ENCODE results near the gene CPED1. TPM values are rescaled to one million over a fixed set of nuclear protein-coding genes. Genes with fewer than 3 reads are reported as not detected.

The CPED1 gene
- total RNA-seq, 1 donor from 2014 or later, result not detected

DNA sequence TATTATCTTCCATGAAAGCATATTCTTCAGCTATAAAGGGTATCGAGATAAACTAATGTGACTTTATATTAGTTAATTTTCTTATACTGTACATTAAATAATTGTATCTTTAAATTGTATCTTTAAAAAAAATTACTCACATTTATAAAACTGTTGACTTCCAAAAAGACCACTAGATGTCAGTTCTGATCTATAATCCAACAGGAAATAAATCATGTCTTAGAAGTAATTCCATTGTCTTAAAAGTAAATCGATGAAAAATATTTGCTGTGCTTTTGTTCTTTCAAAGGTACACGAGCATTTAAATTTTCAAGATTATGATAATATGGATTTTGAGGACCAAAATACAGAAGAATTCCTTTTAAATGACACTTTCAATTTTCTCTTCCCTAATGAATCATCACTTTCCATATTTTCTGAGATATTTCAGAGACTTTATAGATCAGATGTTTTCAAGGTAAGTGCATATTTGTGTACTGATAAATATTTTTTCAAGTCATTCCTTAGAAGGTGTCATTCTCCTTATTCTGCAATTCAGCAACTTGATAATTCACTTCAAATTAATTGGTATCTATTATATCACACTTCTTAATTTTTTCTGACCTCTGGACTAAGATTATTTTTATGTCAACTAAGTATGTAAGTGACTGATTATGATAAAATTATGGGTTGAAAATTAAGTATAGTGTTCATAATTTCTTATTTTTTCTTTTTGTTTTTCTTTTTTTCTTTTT, 138.5 kb downstream of the CPED1 start:
- no peak overlapping the region for H2AFZ ChIP-seq (replicated peaks)
- H3K4me1 ChIP-seq, result no peaks in the 10 kb centered on the region
- no peak overlapping the region for H3K27ac Mint-ChIP-seq
- no peak overlapping the region for H3K9ac ChIP-seq
- H3K9me3 Mint-ChIP-seq, result no peaks in the 10 kb centered on the region
- no peak overlapping the region for H3K27ac ChIP-seq
- no peak overlapping the region for H3K4me3 ChIP-seq
- H3F3A ChIP-seq (ENCODE audit: low read depth), result no peaks in the 10 kb centered on the region
- H3K4me3 Mint-ChIP-seq, result no peak overlapping the region
- no peak overlapping the region for H3K4me2 ChIP-seq
- H4K20me1 ChIP-seq (ENCODE audit: low read depth), result no peaks in the 10 kb centered on the region
- H3K36me3 Mint-ChIP-seq, result no peaks in the 10 kb centered on the region
- no peaks in the 10 kb centered on the region for H3K79me2 ChIP-seq (ENCODE audit: low read depth)
- no peaks in the 10 kb centered on the region for H3K9me3 ChIP-seq (ENCODE audit: low read depth)
- no peaks in the 10 kb centered on the region for H3K27me3 Mint-ChIP-seq (ENCODE audit: insufficient read depth, low read depth)
- TF ChIP-seq, protein P1, sequence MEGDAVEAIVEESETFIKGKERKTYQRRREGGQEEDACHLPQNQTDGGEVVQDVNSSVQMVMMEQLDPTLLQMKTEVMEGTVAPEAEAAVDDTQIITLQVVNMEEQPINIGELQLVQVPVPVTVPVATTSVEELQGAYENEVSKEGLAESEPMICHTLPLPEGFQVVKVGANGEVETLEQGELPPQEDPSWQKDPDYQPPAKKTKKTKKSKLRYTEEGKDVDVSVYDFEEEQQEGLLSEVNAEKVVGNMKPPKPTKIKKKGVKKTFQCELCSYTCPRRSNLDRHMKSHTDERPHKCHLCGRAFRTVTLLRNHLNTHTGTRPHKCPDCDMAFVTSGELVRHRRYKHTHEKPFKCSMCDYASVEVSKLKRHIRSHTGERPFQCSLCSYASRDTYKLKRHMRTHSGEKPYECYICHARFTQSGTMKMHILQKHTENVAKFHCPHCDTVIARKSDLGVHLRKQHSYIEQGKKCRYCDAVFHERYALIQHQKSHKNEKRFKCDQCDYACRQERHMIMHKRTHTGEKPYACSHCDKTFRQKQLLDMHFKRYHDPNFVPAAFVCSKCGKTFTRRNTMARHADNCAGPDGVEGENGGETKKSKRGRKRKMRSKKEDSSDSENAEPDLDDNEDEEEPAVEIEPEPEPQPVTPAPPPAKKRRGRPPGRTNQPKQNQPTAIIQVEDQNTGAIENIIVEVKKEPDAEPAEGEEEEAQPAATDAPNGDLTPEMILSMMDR (IDR thresholded peaks at IDR 0.05), result peak; percentile 44
- no peak for TF ChIP-seq EZH2phosphoT487 (IDR thresholded peaks at IDR 0.05)
- H3K4me1 Mint-ChIP-seq, result peaks cover 4% of the 10 kb centered on the region
- no peak for DNase-seq (ENCODE audit: low spot score)
- H3K27me3 ChIP-seq, result no peaks in the 10 kb centered on the region
- no peaks in the 10 kb centered on the region for H3K36me3 ChIP-seq

- peak overlapping the region; percentile 9 for H2AFZ ChIP-seq (replicated peaks)
- no peaks in the 10 kb centered on the region for H3K27me3 Mint-ChIP-seq (ENCODE audit: insufficient read depth, low read depth)
- H3K4me3 Mint-ChIP-seq, result no peak overlapping the region
- no peaks in the 10 kb centered on the region for H4K20me1 ChIP-seq (ENCODE audit: low read depth)
- no peaks in the 10 kb centered on the region for H3K27me3 ChIP-seq
- H3K4me2 ChIP-seq, result no peak overlapping the region
- TF ChIP-seq, protein P1 (IDR thresholded peaks at IDR 0.05), result no peak
- TF ChIP-seq EZH2 (IDR thresholded peaks at IDR 0.05) (no peak), EZH2phosphoT487 (IDR thresholded peaks at IDR 0.05) (no peak)
- peaks cover 4% of the 10 kb centered on the region for H3K4me1 Mint-ChIP-seq
- H3K36me3 Mint-ChIP-seq, result no peaks in the 10 kb centered on the region
- no peak overlapping the region for H3K27ac Mint-ChIP-seq
- H3K9ac ChIP-seq, result no peak overlapping the region
- no peaks in the 10 kb centered on the region for H3K79me2 ChIP-seq (ENCODE audit: low read depth)
- no peaks in the 10 kb centered on the region for H3K36me3 ChIP-seq
- no peak for DNase-seq (ENCODE audit: low spot score)
- H3K9me3 ChIP-seq (ENCODE audit: low read depth), result no peaks in the 10 kb centered on the region
- H3K4me1 ChIP-seq, result no peaks in the 10 kb centered on the region
- no peaks in the 10 kb centered on the region for H3K9me3 Mint-ChIP-seq
- H3K27ac ChIP-seq, result no peak overlapping the region
- no peak overlapping the region for H3K4me3 ChIP-seq
- no peaks in the 10 kb centered on the region for H3F3A ChIP-seq (ENCODE audit: low read depth)
Observed at GRCh38 chr7:121132940-121133339, 144.4 kb downstream of the CPED1 start.

DNA sequence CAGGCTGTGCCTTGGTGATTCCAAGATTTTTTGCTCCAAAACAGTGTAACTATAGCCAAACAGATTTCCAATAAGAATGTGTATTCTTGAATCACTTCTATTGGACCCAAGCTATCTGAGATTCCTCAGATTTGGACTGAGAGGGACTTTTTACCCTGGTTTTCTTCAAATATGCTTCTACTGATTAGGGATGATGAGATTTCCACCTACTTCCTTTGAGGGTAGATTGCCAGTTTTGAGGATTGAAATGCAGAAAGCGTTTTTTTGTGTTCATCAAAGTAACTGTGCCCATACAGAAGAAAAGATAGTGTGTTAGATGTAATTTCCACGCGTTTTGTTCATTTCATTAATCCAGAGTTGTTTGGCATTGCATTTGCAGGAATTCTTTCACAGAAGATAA, 144.9 kb downstream of the CPED1 start:
- TF ChIP-seq EZH2phosphoT487 (IDR thresholded peaks at IDR 0.05), result no peak
- no peak for TF ChIP-seq EZH2 (IDR thresholded peaks at IDR 0.05)
- TF ChIP-seq, protein P1 (IDR thresholded peaks at IDR 0.05), result no peak
- H3K9me3 Mint-ChIP-seq, result no peaks in the 10 kb centered on the region
- H3K27ac Mint-ChIP-seq, result no peak overlapping the region
- Histone ChIP-seq H3F3A (ENCODE audit: low read depth) (no peaks in the 10 kb centered on the region), H4K20me1 (ENCODE audit: low read depth) (no peaks in the 10 kb centered on the region), H3K36me3 (no peaks in the 10 kb centered on the region), H3K79me2 (ENCODE audit: low read depth) (no peaks in the 10 kb centered on the region), H2AFZ (replicated peaks) (peak overlapping the region; percentile 9), H3K27me3 (no peaks in the 10 kb centered on the region), H3K27ac (no peak overlapping the region), H3K4me3 (no peak overlapping the region), H3K9me3 (ENCODE audit: low read depth) (no peaks in the 10 kb centered on the region), H3K4me1 (no peaks in the 10 kb centered on the region), H3K9ac (no peak overlapping the region), H3K4me2 (no peak overlapping the region)
- no peak for DNase-seq (ENCODE audit: low spot score)
- H3K4me3 Mint-ChIP-seq, result no peak overlapping the region
- peaks cover 4% of the 10 kb centered on the region for H3K4me1 Mint-ChIP-seq
- no peaks in the 10 kb centered on the region for H3K36me3 Mint-ChIP-seq
- H3K27me3 Mint-ChIP-seq (ENCODE audit: insufficient read depth, low read depth), result no peaks in the 10 kb centered on the region
